Measurements from ENCODE around the gene FAXDC2.
A peak's percentile ranks its signal among the peaks of the same experiment; 100 is the strongest.
"Not testable (repeated sequence)": the region's sequence is repeated elsewhere in the genome, so short reads cannot be mapped to it uniquely, and the experiment has no call there.

Gene FAXDC2

GRCh38 chr5:154861946-154862345 is 11.5 kb upstream of the FAXDC2 start:
- DNase-seq (ENCODE audit: low read depth): no peak

DNA sequence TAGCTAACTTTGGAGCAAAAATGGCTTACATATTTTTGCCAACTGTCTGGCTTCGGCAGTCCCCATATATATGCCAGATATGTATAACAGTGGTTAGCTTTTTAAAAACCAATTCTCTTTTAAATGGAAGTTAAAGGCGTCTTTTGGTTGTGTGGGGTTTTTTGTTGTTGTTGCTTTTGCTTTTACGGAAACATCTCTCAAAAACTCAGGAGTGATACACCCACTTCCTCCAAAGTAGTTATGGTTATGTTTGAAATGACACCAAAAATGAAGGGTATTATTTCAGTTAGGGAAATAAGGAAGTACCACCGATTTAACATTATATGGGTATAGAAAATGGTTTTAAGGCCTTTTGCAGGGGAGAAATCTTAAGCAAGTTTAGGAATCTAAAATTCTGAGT is 10.4 kb upstream of the FAXDC2 start:
- DNase-seq (ENCODE audit: low read depth): no peak

- DNase-seq (ENCODE audit: low read depth): peak; percentile 72
Measured at GRCh38 chr5:154860123-154860522, 9.7 kb upstream of the FAXDC2 start.

GRCh38 chr5:154858972-154859871 is 8.8 kb upstream of the FAXDC2 start:
- DNase-seq (ENCODE audit: low read depth): no peak

DNA sequence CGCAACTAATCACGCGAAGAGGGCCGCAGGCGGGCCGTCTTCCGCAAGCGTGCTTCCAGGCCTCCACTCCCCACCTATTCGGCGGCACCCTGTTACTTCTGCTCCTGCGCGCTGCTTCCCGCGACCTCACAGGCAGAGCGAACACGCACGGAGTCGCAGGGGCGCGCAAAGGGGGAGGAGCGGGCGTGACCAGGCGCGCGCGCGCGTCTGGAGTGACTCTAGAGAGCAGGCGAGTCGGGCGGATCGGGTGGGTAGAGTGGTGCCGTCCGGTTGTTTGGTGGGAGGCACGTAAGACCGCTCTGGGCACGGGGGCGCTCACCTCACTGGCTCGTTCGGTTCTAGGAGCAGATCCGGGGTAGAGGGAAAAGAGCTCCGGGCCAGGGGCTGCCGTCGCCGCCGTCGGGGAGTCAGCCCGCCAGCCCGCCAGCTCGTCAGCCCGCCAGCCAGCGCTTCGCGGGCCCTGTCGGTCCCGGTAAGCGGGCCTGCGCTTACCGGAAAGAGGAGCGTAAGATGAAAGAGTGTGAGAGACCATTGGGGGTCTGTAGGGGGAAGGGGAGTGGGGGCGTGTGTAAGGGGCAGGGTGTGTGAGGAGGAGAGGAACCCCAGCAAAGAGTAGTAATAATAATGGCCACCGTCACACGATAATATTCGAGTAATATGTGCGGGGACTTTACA is 8.0 kb upstream of the FAXDC2 start, which contains the start of gene CNOT8:
Gene CNOT8, plus strand, starts transcription at position 331 of the 675 bp plus-strand sequence. CDS start 4,652 bp downstream, outside the sequence.
- DNase-seq (ENCODE audit: low read depth): peak; percentile 99

GRCh38 chr5:154857530-154858296 is 7.3 kb upstream of the FAXDC2 start:
- DNase-seq (ENCODE audit: low read depth): peak; percentile 98

GRCh38 chr5:154851351-154851750 is 948 bp upstream of the FAXDC2 start:
- DNase-seq (ENCODE audit: low read depth): no peak

DNA sequence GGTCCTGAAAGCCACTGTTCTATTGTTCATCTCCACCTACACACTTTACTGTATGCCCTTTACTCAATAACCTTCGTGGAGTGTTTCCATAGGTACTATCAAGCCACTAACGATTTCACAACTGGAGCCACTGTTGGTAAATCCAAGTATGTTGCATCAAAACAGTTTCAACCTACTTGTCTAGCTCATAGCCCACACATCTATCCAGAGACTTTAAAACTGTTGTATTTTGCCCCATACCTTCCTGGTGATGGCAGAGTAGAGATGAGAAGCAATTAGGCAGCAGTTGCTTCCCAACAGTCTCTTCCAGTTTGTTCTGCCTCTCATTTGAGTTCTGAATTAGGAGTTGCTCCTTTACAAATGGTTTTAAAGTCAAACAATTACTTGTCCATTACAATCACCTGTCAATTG is 607 bp downstream of the FAXDC2 start:
- DNase-seq (ENCODE audit: low read depth): peak; percentile 69

GRCh38 chr5:154849264-154849785 is 1.1 kb downstream of the FAXDC2 start:
- no peak for DNase-seq (ENCODE audit: low read depth)

DNA sequence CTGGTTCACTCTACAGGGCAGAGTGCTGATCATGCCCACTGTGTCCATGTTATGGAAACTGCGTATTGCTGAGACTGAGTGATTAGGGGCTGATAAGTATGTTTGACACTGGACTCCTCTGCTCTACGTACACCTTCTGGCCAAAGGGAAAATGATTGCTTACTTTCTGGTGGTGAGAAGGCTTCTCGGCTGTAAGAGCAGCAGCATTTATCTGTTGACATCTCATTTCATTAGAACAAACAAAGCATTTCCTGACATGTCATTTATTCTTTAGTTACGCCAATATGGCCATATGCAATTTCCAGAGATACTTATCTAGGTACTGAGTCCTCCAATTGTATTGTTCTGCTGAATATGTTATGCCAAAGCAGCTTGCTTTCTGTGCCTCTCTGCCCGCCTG is 5.6 kb downstream of the FAXDC2 start:
- DNase-seq (ENCODE audit: low read depth): no peak

GRCh38 chr5:154842689-154843530 is 7.5 kb downstream of the FAXDC2 start:
- no peak for DNase-seq (ENCODE audit: low read depth)

DNA sequence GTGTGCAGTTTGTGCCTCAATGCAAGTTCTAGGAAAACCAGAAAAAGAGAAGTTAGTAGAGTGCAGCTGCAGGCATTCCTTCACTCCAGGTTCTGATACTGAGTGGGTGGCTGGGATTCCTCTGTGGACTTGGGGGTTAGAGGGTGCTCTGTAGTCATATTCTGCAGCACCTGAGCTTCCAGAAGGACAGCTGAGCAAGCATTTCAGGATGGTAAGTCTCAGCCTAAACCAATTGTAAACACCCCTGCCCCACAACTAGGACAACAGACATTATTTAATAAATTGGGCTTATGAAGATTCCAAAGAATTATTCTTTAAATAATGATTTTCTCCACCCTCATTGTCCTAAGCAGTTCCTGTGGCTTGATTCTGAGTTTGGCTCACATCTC is 9.1 kb downstream of the FAXDC2 start:
- no peak for DNase-seq (ENCODE audit: low read depth)

- DNase-seq (ENCODE audit: low read depth): no peak
Measured at GRCh38 chr5:154840435-154841272, 9.7 kb downstream of the FAXDC2 start.

- no peak for DNase-seq (ENCODE audit: low read depth)
Measured at GRCh38 chr5:154837009-154837901, 13.1 kb downstream of the FAXDC2 start.

DNA sequence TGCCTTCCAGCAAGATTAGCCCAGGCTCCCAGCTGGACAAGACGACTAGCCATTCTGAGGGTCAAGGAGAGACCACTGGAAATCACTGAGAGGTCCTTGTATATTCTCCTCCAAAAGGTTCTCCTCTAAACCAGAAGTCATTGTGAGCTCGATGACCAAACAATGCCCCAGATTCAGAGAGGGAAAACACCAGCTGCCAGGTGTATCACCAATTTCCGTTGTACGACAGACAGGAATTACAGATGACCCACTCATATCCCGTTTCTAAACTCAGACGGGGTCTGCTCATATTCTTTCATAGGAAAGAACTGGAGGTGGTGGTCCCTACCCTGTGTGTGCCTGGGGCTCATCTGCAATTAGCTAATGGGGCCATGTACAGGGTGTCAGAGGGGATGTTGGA is 14.2 kb downstream of the FAXDC2 start:
- DNase-seq (ENCODE audit: low read depth): no peak

DNA sequence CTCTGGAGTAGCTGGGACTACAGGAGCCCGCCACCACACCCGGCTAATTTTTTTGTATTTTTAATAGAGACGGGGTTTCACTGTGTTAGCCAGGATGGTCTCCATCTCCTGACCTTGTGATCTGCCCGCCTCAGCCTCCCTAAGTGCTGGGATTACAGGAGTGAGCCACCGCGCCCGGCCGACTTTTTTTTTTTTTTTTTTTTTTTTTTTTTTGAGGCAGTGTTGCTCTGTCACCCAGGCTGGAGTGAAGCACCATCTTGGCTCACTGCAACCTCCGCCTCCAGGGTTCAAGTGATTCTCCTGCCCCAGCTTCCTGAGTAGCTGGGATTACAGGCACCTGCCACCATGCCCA is 14.7 kb downstream of the FAXDC2 start:
- DNase-seq (ENCODE audit: low read depth): not testable (repeated sequence)

- no peak for DNase-seq (ENCODE audit: low read depth)
Measured at GRCh38 chr5:154834053-154834452, 16.4 kb downstream of the FAXDC2 start.

DNA sequence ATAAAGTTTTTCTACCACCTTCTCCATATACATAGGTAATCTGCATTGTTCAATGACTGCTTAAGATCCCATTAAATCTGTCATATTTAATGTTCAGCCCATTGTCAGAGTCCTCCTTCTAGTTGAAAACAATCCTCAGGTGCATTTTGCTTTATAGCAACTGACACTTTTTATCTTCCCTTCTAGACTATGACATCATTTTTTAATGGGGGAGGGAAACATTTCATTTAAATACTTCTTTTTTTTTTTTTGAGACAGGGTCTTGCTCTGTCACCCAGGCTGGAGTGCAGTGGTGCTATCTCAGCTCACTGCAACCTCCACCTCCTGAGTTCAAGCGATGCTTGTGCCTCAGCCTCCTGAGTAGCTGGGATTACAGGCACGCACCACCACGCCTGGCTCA is 17.6 kb downstream of the FAXDC2 start:
- DNase-seq (ENCODE audit: low read depth): not testable (repeated sequence)

- DNase-seq (ENCODE audit: low read depth): no peak
Measured at GRCh38 chr5:154831451-154831850, 19.0 kb downstream of the FAXDC2 start.

All from fibroblast of gingiva (primary cell).